ENCODE results near the gene SYNGR3.

DNA sequence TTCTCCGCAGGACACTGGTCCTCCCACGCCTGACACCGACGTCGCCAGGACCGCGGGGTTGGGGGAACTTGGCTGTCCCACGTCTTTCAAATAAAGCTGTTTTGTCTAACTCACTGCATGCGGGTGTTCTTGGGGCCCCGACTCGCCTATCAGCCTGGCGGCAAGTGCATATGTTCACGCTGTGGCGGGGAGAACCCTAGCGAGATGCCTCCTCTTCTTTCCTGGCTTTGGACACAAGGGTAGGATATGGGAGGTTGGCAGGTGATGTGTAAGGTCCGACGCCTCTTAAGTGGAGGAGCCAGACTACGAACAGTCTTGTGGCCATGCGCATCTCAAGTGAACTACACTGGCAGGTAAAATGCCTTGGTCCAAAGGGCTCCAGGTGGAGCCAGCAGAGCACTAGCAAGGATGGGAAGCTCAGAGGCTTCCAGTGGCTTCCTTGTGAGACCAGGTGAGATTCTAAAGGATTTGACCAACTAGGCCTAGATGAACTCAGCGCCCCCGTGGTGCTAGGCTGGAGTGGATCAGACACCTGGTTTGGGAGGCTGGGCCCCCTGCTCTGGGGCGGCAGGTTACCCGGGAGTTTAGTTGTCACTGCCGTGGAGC is 24.3 kb upstream of the SYNGR3 start:
- TF ChIP-seq, protein P1, sequence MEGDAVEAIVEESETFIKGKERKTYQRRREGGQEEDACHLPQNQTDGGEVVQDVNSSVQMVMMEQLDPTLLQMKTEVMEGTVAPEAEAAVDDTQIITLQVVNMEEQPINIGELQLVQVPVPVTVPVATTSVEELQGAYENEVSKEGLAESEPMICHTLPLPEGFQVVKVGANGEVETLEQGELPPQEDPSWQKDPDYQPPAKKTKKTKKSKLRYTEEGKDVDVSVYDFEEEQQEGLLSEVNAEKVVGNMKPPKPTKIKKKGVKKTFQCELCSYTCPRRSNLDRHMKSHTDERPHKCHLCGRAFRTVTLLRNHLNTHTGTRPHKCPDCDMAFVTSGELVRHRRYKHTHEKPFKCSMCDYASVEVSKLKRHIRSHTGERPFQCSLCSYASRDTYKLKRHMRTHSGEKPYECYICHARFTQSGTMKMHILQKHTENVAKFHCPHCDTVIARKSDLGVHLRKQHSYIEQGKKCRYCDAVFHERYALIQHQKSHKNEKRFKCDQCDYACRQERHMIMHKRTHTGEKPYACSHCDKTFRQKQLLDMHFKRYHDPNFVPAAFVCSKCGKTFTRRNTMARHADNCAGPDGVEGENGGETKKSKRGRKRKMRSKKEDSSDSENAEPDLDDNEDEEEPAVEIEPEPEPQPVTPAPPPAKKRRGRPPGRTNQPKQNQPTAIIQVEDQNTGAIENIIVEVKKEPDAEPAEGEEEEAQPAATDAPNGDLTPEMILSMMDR (IDR thresholded peaks at IDR 0.05): no peak
- TF ChIP-seq EP300 (IDR thresholded peaks at IDR 0.05; ENCODE audit: low read depth) (no peak), POLR2AphosphoS5 (IDR thresholded peaks at IDR 0.05) (peak in 1 of 3 donors; percentile 3)
